ENCODE measurements around the gene AZGP1.

Gene AZGP1

GRCh38 chr7:99990460-99990852 lies 14.6 kb upstream of the AZGP1 start:
- TF ChIP-seq CTCF (IDR thresholded peaks at IDR 0.05): no peak

DNA sequence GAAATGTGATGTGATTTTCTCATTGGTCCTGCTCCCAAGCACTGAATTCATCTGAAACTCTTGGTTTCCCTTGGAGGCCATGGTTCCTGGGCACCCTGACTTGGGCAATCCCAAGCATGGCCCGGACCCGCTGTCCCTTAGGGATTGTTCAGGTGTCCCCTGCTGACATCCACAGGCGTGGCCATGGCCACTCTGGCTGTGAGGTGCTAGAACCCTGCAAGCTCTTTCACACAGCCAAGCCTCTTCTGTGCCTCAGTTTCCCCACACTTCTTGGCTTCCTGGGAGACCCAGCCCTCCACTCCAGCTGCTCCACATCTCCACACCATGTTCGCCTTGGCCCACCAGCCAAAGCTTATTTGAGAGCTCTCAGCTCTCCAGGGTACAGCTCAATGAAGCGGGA lies 12.0 kb upstream of the AZGP1 start:
- no peak for TF ChIP-seq CTCF (IDR thresholded peaks at IDR 0.05)

- TF ChIP-seq CTCF (IDR thresholded peaks at IDR 0.05): no peak
Observed at GRCh38 chr7:99984593-99984992, 8.8 kb upstream of the AZGP1 start.

DNA sequence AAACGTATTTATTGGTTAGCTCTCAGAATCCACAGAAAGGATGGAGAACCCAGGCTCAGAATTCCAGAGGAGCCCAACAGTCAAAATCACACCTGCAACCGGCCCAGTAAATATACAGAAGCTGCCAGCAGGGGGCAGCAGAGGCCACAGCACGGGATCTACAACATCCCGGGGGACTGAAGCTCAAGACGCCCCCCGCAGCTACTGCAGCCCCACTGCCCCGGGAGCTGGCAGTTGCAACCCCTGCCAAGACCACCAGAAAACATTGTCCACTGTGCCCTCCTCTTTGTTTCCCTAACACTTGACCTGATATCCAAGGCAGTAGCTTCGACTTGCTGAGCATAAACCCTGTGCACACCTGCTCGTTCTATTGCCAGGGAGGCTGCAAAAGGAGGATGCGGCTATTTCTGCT lies 4.0 kb upstream of the AZGP1 start:
- peak; percentile 77 for TF ChIP-seq CTCF (IDR thresholded peaks at IDR 0.05)

DNA sequence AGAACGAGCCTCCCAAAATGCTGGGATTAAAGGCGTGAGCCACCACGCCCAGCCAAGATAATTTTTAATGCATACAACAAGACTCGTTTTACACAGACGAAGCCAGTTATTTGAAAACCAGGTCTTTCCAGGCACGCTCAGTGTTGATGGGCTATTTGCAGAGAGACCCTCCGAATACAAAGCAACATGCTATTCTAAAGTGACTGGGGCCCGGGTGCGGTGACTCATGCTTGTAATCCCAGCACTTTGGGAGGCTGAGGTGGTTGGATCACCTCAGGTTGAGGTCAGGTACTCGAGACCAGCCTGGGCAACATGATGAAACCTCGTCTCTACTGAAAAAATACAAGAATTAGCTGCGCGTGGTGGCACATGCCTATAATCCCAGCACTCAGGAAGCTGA lies 795 bp upstream of the AZGP1 start:
- no peak for TF ChIP-seq CTCF (IDR thresholded peaks at IDR 0.05)

DNA sequence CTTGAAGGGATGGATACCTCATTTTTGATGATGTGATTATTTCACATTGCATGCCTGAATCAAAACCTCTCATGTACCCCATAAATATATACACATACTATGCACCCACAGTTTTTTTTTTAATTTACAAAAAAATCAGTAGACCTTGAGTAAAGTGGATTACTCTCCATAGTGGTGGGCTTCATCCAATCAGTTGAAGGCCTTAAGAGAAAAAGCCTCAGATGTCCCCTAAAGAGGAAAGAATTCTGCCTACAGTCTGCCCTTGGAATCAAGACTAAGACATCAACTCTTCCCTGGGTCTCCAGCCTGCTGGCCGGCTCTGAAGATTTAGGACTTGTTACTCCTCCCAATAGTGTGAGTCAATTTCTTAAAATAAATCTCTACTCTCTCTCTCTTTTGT lies 1.1 kb downstream of the AZGP1 start:
- no peak for TF ChIP-seq CTCF (IDR thresholded peaks at IDR 0.05)

DNA sequence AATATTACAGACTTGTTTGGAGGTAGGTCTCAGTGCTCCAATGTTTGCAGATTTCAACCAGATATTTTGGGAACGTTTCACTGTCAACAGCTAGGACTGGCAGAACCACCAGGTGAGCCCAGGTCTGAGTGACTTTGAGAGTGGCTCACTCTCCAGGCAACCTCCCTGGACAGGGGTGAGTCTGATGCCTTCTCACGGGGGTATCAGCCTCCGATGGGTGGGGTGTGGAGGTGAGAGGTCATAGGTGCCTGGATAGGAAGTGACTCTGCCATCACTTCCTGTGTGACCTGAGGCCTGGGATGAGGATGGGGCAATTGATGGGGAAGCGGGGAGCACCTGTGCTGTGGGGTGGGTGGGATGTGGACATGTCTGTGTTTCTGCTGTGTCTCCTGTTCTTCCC lies 4.6 kb downstream of the AZGP1 start:
- no peak for TF ChIP-seq CTCF (IDR thresholded peaks at IDR 0.05)

- no peak for TF ChIP-seq CTCF (IDR thresholded peaks at IDR 0.05)
Observed at GRCh38 chr7:99969298-99969697, 6.5 kb downstream of the AZGP1 start.

Measured in LNCAP (cell line).